ENCODE results near the gene UBE2J2. TPM values are rescaled to one million over a fixed set of nuclear protein-coding genes. Genes with fewer than 3 reads are reported as not detected.

The UBE2J2 gene
- total RNA-seq, 1 experiment from 2014 or later: 38.0 TPM

DNA sequence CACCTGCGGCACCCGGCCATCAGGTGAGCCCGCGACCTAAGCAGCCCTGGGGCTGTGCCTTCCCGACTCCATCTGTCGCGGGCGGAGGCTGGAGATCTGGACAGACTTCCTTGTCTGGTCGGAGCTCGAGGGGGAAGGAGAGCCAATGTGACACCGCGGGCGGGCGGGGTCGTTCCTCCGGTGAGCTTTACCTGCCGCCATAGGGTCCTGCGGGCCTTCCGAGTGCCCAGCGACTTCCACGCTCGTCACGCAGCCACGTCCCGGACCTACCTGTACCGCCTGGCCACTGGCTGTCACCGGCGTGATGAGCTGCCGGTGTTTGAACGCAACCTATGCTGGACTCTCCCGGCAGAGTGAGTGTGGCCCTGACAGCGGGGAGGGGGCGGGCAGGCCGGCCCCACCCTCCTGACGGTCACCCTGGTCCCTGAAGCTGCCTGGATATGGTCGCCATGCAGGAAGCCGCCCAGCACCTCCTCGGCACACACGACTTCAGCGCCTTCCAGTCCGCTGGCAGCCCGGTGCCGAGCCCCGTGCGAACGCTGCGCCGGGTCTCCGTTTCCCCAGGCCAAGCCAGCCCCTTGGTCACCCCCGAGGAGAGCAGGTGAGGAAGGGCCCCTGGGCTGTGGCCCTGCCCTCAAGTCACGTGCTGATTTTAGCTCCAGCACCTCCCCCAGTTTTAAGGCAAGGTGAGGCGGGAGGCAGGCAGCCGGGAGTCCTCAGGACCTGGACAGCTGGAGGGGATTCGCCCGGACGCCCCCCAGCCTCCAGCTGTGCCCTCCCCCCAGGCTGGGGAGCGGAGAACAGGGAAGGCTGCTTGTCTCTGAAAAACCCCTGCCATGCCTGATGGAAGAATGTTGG, 35.8 kb upstream of the UBE2J2 start:
- DNase-seq (ENCODE audit: low spot score): no peak

GRCh38 chr1:1308756-1309250, 35.1 kb upstream of the UBE2J2 start:
- DNase-seq (ENCODE audit: low spot score): no peak

DNA sequence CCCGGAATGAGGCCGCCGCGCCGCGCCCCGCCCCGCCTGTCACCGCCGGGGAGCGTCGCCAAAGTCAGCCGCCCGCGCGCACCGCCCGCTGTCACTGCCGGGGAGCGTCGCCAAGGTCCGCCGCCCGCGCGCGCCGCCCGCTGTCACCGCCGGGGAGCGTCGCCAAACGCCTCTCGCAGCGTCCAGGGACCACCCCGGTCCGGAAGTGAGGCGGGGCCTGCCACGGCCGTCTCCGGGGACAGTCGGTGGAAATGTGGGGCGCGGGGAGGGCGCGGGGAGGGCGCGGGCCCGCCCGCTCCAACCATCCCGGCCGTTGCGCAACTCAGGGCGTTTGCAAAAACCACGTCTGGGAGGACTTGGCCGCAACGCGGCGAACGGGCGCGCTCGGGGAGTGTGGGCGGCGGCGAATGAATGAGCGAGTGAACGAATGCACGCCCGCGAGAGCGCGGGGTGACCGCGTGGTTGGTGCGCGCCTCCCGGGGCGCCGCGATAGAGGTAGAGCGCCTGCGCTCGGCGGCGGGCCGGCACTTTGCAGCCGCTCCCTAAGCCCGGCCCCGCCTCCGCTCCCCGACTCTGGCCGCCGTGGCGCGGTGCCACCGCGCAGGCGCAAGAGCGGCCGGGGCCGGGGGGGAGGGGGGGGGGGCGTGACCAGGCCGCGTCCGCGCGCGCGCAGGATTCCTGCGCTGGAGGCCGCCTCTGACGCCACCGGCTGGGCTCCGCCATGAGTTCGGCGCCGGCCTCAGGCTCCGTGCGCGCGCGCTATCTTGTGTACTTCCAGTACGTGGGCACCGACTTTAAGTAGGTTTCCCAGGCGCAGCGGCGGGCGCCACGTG, 34.5 kb upstream of the UBE2J2 start, which contains the start of the genes ACAP3 and PUSL1:
TSS of gene ACAP3 (minus strand) at position 8 of the 833 bp plus-strand sequence. CDS start 115 bp downstream, outside the sequence.
TSS of gene PUSL1 (plus strand) at position 675 of the 833 bp plus-strand sequence. CDS start at position 722, 47 bp downstream.
- peak; percentile 74 for DNase-seq (ENCODE audit: low spot score)

DNA sequence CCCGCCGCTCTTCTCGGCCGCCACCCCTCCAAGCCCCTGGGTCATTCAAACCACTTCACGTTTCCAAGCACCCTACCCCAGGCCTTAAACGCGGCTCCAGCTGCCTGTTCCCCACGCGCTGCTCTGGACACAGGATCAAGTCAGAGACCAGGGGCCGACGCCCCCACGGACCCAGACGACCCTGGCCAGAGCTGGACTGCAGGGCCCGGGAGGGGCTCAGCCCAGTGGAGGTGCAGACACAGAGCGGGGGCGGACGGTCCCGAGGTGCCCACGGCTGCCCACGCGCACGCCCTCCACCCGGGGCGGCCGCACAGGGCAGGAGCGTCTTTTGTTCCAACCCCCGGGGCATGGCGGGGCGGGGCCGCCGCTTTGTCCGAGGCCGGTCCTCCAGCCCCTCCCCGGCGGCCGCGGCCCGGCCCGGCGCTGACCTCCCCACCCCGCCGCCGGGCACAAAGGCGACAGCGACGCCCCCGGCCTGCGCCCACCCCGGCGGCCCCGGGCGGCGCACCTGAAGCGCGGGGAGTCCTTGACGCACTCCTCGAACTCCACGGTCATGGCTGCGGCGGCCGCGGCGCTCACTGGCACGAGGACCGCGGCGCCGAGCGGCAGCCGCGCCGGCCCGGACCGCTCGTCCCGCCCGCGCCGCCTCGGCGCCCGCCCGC, 33.7 kb upstream of the UBE2J2 start:
- DNase-seq (ENCODE audit: low spot score): no peak

GRCh38 chr1:1306661-1307260, 33.1 kb upstream of the UBE2J2 start:
- no peak for DNase-seq (ENCODE audit: low spot score)

- DNase-seq (ENCODE audit: low spot score): no peak
Measured at GRCh38 chr1:1306070-1306660, 32.5 kb upstream of the UBE2J2 start.

DNA sequence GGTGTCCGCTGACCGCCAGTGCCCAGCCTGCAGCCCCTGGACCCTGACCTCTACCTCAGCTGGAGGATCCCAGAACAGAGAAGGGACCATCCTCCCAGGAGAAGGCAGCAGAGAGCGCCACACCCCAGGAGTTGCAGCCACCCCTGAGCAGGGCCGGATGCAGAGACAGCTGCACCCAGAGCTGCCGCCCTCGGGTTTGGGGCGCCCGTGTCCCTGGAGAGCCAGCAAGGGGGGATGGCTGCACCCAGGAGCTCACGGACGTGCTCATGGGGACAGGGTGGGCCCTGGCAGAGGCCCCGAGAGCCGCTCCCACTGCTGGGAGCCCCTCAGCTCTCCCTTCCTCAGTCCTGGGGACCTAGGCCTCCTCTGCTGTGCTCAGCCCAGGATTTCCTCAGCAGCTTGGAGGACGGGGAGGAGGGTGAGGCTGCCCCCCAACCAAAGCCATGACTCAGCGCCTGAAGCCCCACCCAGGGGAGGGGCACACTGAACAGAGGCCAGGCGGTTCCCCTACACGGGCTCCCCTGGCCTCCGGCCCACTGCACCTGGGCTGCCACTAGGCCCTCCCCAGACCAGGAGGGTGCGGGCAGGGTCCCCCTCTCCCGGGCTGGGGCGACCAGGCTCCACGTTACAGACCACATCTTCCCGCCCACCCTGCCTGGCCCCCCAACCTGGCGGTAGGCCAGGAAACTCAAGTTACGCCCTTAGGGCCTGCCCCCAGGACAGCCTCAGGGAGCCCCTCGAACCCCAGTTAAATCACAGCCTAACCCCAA, 31.8 kb upstream of the UBE2J2 start:
- peak; percentile 81 for DNase-seq (ENCODE audit: low spot score)

GRCh38 chr1:1304331-1305299, 31.0 kb upstream of the UBE2J2 start:
- DNase-seq (ENCODE audit: low spot score): peak; percentile 67

DNA sequence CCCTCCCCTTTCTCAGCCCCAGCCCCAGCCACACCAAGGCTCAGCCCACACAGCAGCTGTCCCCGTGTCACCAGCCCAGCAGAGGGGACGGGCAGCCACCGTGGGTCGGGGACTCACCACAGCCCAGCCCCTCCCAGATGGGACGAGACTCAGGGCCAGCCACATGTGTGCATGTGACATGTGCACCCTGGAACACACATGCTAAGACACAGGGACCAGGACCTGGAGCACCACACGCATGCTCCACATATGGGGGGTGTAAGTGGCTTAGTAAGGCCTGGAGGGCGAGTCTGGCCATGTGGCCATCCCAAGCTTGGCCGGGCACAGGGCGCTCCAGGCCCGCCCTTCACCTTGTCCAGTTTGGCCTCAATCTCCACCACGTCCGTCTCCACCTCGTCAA, 30.1 kb upstream of the UBE2J2 start:
- no peak for DNase-seq (ENCODE audit: low spot score)

DNA sequence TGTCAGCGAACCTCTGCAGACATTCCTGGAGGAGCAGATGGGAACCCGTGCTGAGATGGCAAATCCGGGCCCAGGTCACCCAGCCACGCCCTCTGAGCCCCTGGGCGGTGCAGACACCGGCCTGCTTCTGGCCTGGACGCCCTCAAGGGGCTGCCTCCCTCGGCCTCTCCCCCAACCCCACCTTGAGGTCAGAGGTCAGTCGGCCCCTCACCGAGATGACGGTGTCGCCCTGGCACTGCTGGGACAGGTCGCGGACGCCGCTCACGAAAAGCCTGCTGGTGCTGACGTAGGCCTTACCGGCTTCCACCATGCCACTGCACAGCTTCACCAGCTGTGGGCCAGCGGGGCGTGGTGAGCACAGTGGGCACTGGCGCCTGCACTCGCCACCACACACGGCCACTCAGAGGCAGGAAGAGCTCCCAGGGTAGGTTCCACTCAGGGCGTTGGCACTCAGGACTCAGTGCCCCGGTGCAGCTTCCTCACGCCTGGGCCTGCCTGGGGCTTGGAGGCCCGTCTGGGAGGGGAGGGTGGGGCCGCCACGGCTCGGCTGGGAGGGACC, 29.4 kb upstream of the UBE2J2 start:
- DNase-seq (ENCODE audit: low spot score): no peak

DNA sequence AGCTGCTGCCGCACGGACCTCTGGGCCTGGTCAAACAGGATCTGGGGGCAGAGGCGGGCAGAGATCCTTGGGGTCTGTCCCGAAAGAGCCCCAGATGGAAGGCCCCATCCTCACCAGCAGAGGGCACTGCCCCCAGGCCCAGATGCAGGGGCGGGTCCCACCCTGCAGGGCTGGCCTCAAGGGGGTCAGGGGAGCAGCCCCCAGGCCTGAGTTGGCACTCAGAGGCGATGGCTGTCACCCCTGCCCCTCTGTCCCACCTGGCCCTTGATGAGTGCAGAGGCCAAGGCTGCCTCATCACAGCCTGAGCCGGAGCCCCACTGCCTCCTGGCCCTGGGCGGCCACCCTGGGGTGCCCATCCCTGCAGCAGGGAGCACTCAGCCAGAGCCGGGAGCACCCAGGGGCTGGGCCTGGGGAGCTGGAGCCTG, 28.4 kb upstream of the UBE2J2 start:
- no peak for DNase-seq (ENCODE audit: low spot score)

GRCh38 chr1:1300352-1300739, 26.7 kb upstream of the UBE2J2 start:
- DNase-seq (ENCODE audit: low spot score): no peak

DNA sequence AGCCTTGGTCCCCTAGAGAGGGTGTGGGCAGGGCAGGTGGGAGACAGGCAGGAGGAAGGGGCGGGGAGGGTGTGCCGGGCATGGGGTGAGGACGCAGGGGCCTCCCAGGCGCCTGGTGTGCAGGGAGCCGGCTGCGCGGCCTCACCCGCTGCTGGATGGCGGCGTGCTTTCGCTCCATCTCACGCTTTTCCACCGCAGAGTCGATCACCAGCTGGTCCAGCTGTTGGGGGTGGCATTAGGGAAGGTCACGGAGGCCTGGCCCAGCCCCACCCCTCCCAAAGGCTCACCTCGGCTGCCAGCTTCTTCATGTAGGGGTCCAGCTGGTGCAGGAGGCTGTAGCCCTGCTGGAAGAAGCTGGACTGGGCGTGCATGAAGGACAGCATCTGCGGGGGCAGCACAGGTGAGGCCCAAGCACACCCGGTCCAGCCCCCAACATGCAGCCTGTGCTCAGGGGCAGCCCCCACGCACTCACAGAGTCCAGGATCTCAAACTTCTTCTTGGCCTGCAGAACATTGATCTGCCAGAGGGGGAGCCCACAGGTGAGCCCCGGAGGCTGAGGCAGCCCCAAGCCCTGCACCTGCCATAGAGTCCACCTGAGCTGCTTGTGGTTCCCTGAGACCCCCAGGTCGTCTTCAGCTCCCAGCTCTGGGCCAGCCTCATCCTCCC, 26.2 kb upstream of the UBE2J2 start:
- no peak for DNase-seq (ENCODE audit: low spot score)

DNA sequence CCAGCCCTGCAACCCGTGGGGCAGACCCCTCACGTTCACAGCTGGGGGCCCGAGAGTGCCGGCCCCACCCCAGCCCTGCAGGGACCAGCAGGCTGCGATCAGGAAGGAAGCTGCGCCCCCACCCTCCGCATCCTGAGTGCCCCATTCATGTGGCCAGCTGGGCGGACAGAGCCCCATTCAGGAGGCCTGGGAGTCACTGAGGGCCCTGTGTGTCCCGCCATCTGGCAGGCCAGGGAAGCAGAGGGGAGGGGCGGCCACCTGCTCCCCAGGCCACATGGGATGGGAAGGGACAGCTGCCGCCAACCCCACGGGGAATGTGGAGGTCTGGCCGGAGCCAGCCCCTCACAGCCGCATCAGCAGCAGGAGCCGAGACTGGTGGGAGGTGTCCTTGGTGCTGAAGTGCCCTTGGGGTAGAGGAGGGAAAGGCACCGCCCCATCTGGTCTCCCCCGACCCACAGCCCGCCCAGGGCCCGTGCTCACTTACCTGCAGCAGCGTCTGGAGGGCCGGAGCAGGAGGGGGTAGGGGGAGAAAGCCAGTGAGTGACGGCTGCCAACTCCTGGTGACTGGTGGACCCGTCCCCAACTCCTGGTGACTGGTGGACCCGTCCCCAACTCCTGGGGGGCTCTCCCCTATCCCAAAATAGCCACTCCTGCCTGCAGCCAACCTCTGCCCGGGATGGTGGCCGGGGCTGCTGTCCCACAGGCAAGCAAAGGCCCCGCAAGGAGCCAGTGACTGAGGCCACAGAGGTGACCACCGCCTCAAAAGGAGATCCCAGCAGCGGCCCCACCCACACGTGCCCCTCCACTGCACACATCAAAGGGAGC, 25.4 kb upstream of the UBE2J2 start:
- no peak for DNase-seq (ENCODE audit: low spot score)

GRCh38 chr1:1297802-1298424, 24.3 kb upstream of the UBE2J2 start:
- no peak for DNase-seq (ENCODE audit: low spot score)
